ENCODE data around the gene BCKDK.

The BCKDK gene

DNA sequence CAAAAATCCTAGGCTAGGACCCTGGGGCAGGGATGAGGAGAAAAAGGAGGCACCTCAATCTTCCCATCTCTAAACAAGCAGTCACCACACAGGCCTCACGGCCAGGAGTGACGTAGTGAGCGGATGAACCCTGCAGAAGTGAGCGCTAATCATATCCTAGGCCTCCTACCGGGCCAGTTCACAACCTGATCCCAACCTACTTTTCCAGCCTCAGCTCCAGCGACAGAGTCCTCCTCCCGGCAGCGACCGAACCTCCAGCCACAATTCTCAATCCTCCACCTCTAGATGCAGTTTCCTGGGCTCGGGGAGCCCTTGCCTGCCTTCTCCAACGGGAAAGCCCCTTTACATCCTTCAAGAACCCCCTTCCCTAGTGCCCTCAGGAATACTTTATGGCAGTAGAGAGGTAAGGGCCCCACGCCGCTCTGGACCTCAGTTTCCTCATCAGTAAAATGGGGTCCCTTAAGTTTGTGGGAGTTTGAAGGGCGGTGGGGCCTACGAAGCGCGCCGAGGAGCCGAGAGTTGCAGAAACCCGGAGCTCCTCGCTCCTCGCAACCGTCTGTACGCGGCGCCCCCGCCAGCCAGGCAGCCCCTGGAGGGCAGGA, 35.5 kb upstream of the BCKDK start:
- peak; percentile 14 for ATAC-seq

DNA sequence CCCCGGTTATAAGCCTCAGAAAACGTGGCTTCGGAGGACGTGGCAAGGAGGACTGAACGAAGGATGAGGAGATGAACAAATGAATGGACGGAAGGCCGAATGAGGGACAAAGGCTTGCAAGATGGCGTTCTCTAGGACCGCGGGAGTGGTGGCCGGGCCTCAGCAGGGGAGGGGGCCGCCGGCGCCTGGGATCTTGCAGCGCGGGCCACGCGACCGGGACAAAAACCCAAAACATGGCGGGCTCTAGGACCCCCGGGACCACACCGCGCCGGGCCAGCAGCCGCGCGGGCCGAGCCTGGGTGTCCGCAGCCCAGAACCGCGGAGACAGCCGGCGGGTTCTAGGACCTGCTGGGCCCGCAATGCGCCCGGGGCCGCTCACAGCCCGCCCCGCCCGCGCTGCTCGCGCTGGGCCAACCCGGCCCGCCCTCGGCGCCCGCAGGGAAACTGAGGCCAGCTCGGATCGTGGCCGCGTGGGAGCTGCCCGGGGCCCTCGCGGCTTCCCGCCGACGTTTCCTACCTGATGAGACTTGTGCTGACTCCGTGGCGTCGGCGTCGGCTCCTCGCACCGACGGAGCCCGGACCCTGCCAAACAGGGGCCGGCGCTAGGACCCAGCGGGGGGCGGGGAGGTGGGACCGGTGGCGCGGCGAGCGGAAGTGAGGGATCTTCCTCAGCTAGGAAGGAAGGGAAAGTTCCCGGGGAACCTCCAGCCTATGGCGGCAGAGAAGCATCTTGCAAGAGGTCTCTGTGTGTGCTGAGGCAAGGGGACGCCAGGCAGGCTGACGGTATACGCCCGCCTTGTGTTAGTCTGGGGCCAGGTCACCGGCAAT, 34.8 kb upstream of the BCKDK start:
- ATAC-seq, result peak; percentile 82
- TF ChIP-seq, protein P1, sequence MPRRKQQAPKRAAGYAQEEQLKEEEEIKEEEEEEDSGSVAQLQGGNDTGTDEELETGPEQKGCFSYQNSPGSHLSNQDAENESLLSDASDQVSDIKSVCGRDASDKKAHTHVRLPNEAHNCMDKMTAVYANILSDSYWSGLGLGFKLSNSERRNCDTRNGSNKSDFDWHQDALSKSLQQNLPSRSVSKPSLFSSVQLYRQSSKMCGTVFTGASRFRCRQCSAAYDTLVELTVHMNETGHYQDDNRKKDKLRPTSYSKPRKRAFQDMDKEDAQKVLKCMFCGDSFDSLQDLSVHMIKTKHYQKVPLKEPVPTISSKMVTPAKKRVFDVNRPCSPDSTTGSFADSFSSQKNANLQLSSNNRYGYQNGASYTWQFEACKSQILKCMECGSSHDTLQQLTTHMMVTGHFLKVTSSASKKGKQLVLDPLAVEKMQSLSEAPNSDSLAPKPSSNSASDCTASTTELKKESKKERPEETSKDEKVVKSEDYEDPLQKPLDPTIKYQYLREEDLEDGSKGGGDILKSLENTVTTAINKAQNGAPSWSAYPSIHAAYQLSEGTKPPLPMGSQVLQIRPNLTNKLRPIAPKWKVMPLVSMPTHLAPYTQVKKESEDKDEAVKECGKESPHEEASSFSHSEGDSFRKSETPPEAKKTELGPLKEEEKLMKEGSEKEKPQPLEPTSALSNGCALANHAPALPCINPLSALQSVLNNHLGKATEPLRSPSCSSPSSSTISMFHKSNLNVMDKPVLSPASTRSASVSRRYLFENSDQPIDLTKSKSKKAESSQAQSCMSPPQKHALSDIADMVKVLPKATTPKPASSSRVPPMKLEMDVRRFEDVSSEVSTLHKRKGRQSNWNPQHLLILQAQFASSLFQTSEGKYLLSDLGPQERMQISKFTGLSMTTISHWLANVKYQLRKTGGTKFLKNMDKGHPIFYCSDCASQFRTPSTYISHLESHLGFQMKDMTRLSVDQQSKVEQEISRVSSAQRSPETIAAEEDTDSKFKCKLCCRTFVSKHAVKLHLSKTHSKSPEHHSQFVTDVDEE (CRISPR knock-in tag; IDR thresholded peaks at IDR 0.05), result no peak
- TF ChIP-seq ZFP30 (CRISPR knock-in tag; IDR thresholded peaks at IDR 0.05) (no peak), ARNTL (CRISPR knock-in tag; IDR thresholded peaks at IDR 0.05; ENCODE audit: borderline replicate concordance, low read depth) (no peak), RARB (CRISPR knock-in tag; IDR thresholded peaks at IDR 0.05) (no peak), ZFP3 (CRISPR knock-in tag; IDR thresholded peaks at IDR 0.05) (peak; percentile 22; the same call in 1 of the 2 replicates), PPARA (CRISPR knock-in tag; IDR thresholded peaks at IDR 0.05; ENCODE audit: borderline replicate concordance) (no peak), SNAI2 (CRISPR knock-in tag; IDR thresholded peaks at IDR 0.05) (0 out of 2 replicates have a peak, but pooled peaks have one; percentile 8), ESRRG (CRISPR knock-in tag; IDR thresholded peaks at IDR 0.05) (no peak), TOX (CRISPR knock-in tag; IDR thresholded peaks at IDR 0.05; ENCODE audit: borderline replicate concordance) (no peak), ZNF8 (CRISPR knock-in tag; IDR thresholded peaks at IDR 0.05) (no peak), CSDC2 (CRISPR knock-in tag; IDR thresholded peaks at IDR 0.05) (0 out of 2 replicates have a peak, but pooled peaks have one; percentile 35), OSR1 (CRISPR knock-in tag; IDR thresholded peaks at IDR 0.05) (no peak)
- TF ChIP-seq, protein P2, sequence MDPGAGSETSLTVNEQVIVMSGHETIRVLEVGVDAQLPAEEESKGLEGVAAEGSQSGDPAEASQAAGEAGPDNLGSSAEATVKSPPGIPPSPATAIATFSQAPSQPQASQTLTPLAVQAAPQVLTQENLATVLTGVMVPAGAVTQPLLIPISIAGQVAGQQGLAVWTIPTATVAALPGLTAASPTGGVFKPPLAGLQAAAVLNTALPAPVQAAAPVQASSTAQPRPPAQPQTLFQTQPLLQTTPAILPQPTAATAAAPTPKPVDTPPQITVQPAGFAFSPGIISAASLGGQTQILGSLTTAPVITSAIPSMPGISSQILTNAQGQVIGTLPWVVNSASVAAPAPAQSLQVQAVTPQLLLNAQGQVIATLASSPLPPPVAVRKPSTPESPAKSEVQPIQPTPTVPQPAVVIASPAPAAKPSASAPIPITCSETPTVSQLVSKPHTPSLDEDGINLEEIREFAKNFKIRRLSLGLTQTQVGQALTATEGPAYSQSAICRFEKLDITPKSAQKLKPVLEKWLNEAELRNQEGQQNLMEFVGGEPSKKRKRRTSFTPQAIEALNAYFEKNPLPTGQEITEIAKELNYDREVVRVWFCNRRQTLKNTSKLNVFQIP (CRISPR knock-in tag; IDR thresholded peaks at IDR 0.05; ENCODE audit: borderline replicate concordance, low read depth), result 0 out of 2 replicates have a peak, but pooled peaks have one; percentile 20
- TF ChIP-seq, protein P3, sequence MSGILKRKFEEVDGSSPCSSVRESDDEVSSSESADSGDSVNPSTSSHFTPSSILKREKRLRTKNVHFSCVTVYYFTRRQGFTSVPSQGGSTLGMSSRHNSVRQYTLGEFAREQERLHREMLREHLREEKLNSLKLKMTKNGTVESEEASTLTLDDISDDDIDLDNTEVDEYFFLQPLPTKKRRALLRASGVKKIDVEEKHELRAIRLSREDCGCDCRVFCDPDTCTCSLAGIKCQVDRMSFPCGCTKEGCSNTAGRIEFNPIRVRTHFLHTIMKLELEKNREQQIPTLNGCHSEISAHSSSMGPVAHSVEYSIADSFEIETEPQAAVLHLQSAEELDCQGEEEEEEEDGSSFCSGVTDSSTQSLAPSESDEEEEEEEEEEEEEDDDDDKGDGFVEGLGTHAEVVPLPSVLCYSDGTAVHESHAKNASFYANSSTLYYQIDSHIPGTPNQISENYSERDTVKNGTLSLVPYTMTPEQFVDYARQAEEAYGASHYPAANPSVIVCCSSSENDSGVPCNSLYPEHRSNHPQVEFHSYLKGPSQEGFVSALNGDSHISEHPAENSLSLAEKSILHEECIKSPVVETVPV (CRISPR knock-in tag; IDR thresholded peaks at IDR 0.05), result no peak
- TF ChIP-seq, protein P4, sequence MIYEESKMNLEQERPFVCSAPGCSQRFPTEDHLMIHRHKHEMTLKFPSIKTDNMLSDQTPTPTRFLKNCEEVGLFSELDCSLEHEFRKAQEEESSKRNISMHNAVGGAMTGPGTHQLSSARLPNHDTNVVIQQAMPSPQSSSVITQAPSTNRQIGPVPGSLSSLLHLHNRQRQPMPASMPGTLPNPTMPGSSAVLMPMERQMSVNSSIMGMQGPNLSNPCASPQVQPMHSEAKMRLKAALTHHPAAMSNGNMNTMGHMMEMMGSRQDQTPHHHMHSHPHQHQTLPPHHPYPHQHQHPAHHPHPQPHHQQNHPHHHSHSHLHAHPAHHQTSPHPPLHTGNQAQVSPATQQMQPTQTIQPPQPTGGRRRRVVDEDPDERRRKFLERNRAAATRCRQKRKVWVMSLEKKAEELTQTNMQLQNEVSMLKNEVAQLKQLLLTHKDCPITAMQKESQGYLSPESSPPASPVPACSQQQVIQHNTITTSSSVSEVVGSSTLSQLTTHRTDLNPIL (CRISPR knock-in tag; IDR thresholded peaks at IDR 0.05; ENCODE audit: low read depth), result no peak
- TF ChIP-seq, protein P5, sequence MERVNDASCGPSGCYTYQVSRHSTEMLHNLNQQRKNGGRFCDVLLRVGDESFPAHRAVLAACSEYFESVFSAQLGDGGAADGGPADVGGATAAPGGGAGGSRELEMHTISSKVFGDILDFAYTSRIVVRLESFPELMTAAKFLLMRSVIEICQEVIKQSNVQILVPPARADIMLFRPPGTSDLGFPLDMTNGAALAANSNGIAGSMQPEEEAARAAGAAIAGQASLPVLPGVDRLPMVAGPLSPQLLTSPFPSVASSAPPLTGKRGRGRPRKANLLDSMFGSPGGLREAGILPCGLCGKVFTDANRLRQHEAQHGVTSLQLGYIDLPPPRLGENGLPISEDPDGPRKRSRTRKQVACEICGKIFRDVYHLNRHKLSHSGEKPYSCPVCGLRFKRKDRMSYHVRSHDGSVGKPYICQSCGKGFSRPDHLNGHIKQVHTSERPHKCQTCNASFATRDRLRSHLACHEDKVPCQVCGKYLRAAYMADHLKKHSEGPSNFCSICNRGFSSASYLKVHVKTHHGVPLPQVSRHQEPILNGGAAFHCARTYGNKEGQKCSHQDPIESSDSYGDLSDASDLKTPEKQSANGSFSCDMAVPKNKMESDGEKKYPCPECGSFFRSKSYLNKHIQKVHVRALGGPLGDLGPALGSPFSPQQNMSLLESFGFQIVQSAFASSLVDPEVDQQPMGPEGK (CRISPR knock-in tag; IDR thresholded peaks at IDR 0.05; ENCODE audit: borderline replicate concordance), result no peak

More for the DNA sequence above, 35.5 kb upstream of the BCKDK start:
- TF ChIP-seq, protein P1 (CRISPR knock-in tag; IDR thresholded peaks at IDR 0.05), result no peak
- no peak for TF ChIP-seq ZFP30 (CRISPR knock-in tag; IDR thresholded peaks at IDR 0.05)
- TF ChIP-seq, protein P5 (CRISPR knock-in tag; IDR thresholded peaks at IDR 0.05; ENCODE audit: borderline replicate concordance), result no peak
- TF ChIP-seq, protein P3 (CRISPR knock-in tag; IDR thresholded peaks at IDR 0.05), result no peak
